G401 (cell line): ENCODE results near the gene DRC7. TPM values are rescaled to one million over a fixed set of nuclear protein-coding genes. Genes with fewer than 3 reads are reported as not detected.

Experiments
- DNase-seq: peaks from one replicate; pipeline ENCODE4 v3.0.0-alpha.2; 2015; ENCODE audit warnings: low spot score
- in situ Hi-C: cut with HindIII; loops from 2 replicates; pipeline ENCODE4 v1.10.0; 2016; ENCODE audit warnings: low sequenced_read_pairs, mixed read lengths
- total RNA-seq: library from RNA; depleted of rRNA; stranded (reverse); fragments of >200 nt; shearing (Covaris generic); gene quantifications from 2 replicates; pipeline ENCODE4 v1.2.3, GENCODE V29; 2014

The DRC7 gene
- total RNA-seq, 1 experiment from 2014 or later: not detected

GRCh38 chr16:57688487-57688986 is 6.1 kb upstream of the DRC7 start:
- in situ Hi-C loops: no loop called here
- no peak for DNase-seq

GRCh38 chr16:57688987-57689761 is 5.4 kb upstream of the DRC7 start:
- DNase-seq: no peak
- in situ Hi-C loops: no loop called here

GRCh38 chr16:57689762-57690558 is 4.6 kb upstream of the DRC7 start:
- in situ Hi-C loops: no loop called here
- no peak for DNase-seq

GRCh38 chr16:57690782-57691471 is 3.7 kb upstream of the DRC7 start:
- in situ Hi-C loops: no loop called here
- DNase-seq: no peak

GRCh38 chr16:57692636-57693035 is 2.0 kb upstream of the DRC7 start:
- in situ Hi-C loops: no loop called here
- no peak for DNase-seq

- in situ Hi-C loops: no loop called here
- DNase-seq: no peak
Measured at GRCh38 chr16:57693550-57693949, 1.1 kb upstream of the DRC7 start.

GRCh38 chr16:57694231-57694724 is 328 bp upstream of the DRC7 start:
- in situ Hi-C loops: no loop called here

GRCh38 chr16:57695680-57696069 is 1.1 kb downstream of the DRC7 start:
- no peak for DNase-seq
- in situ Hi-C loops: no loop called here

More at GRCh38 chr16:57694231-57694724, 328 bp upstream of the DRC7 start:
- DNase-seq: no peak

- no peak for DNase-seq
- in situ Hi-C loops: no loop called here
Measured at GRCh38 chr16:57696240-57696639, 1.6 kb downstream of the DRC7 start.

GRCh38 chr16:57697896-57698537 is 3.4 kb downstream of the DRC7 start:
- DNase-seq: no peak
- in situ Hi-C loops: no loop called here

GRCh38 chr16:57698812-57699405 is 4.3 kb downstream of the DRC7 start:
- DNase-seq: no peak
- in situ Hi-C loops: no loop called here

- in situ Hi-C loops: no loop called here
- no peak for DNase-seq
Measured at GRCh38 chr16:57699481-57699880, 4.9 kb downstream of the DRC7 start.

- in situ Hi-C loops: no loop called here
- DNase-seq: no peak
Measured at GRCh38 chr16:57699899-57700298, 5.3 kb downstream of the DRC7 start.

- in situ Hi-C loops: no loop called here
- DNase-seq: no peak
Measured at GRCh38 chr16:57700781-57701551, 6.4 kb downstream of the DRC7 start.

GRCh38 chr16:57701759-57702371 is 7.3 kb downstream of the DRC7 start:
- DNase-seq: no peak
- in situ Hi-C loops: no loop called here

- in situ Hi-C loops: no loop called here
- no peak for DNase-seq
Measured at GRCh38 chr16:57703416-57704010, 8.9 kb downstream of the DRC7 start.
